ENCODE results near the gene ABI3BP.

- TF ChIP-seq EZH2 (optimal IDR thresholded peaks at IDR 0.05; ENCODE audit: low read depth, low read length) = no peak
- TF ChIP-seq CTCF (IDR thresholded peaks at IDR 0.05; ENCODE audit: low read length) = no peak
- TF ChIP-seq EZH2phosphoT487 (IDR thresholded peaks at IDR 0.05; ENCODE audit: low read length) = no peak
Measured at GRCh38 chr3:100719136-100719535, 274.1 kb downstream of the ABI3BP start.

All from MM.1S (cell line).